ENCODE results near the gene CACNA1E. TPM values are rescaled to one million over a fixed set of nuclear protein-coding genes. Genes with fewer than 3 reads are reported as not detected.

Gene CACNA1E
- total RNA-seq, 3 donors from 2014 or later (not counting 1 experiment from before 2014, with no cell fraction given) = 0.40 TPM; not detected in 2

DNA sequence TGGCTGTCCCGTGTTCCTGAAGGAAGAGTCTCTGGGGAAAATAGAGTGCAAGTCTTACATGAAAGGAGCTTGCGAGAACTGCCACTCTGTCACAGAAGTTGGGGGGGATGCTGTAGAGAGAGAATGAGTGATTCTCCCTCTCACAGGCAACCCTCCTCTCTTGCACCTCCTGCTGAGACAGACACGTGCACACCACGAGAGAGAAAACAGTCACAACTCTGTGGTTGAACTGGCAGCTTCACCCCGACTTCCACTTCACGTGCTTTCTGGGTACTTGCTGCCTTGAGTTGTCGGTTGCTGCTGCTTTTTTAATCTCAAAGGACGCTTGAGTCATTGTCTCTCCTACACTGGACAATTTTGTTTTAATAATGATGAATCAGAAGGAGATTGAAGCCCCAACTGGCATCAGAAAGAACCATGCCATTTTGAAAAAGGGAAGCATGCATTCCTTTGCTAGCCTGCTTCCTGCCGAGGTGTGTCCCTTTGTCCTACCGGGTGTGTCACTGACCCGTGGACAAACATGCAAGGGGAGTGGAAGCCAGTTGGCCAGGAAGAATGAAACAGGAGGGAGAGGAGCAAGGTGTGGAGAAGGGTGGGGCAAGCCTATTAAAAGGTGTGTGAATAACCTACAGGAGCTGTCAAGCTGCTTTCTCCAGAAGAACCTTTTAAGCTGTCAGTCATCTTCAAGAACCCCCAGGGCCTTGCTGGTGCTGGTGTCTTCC, 164.2 kb downstream of the CACNA1E start:
- Mint-ChIP-seq H3K27ac (no peak overlapping the region), H3K4me3 (no peak overlapping the region), H3K9me3 (no peaks in the 10 kb centered on the region), H3K27me3 (ENCODE audit: low read depth in 2 of 2) (peaks cover 5 to 6% of the 10 kb centered on the region in 2 donors), H3K36me3 (no peaks in the 10 kb centered on the region), H3K4me1 (no peaks in the 10 kb centered on the region)
- Histone ChIP-seq H3K4me1 (ENCODE audit: control insufficient read depth, insufficient read depth, low read length) (no peaks in the 10 kb centered on the region), H3K4me3 (ENCODE audit: low read length) (no peak overlapping the region), H3K9me3 (ENCODE audit: control insufficient read depth, insufficient read depth, low read length) (no peaks in the 10 kb centered on the region), H3K27ac (ENCODE audit: low read length) (no peak overlapping the region), H3K36me3 (ENCODE audit: control insufficient read depth, insufficient read depth, low read length) (no peaks in the 10 kb centered on the region), H3K27me3 (ENCODE audit: control insufficient read depth, insufficient read depth, low read length) (no peaks in the 10 kb centered on the region)
- ATAC-seq (no peak), DNase-seq (no peak)
- 46% methylated on average over 11 of the region's 11 CpGs for WGBS (ENCODE audit: insufficient coverage)
- TF ChIP-seq, protein P1, sequence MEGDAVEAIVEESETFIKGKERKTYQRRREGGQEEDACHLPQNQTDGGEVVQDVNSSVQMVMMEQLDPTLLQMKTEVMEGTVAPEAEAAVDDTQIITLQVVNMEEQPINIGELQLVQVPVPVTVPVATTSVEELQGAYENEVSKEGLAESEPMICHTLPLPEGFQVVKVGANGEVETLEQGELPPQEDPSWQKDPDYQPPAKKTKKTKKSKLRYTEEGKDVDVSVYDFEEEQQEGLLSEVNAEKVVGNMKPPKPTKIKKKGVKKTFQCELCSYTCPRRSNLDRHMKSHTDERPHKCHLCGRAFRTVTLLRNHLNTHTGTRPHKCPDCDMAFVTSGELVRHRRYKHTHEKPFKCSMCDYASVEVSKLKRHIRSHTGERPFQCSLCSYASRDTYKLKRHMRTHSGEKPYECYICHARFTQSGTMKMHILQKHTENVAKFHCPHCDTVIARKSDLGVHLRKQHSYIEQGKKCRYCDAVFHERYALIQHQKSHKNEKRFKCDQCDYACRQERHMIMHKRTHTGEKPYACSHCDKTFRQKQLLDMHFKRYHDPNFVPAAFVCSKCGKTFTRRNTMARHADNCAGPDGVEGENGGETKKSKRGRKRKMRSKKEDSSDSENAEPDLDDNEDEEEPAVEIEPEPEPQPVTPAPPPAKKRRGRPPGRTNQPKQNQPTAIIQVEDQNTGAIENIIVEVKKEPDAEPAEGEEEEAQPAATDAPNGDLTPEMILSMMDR (IDR thresholded peaks at IDR 0.05) = no peak
- intact Hi-C loops (cut with micrococcal nuclease) = no loop called here

DNA sequence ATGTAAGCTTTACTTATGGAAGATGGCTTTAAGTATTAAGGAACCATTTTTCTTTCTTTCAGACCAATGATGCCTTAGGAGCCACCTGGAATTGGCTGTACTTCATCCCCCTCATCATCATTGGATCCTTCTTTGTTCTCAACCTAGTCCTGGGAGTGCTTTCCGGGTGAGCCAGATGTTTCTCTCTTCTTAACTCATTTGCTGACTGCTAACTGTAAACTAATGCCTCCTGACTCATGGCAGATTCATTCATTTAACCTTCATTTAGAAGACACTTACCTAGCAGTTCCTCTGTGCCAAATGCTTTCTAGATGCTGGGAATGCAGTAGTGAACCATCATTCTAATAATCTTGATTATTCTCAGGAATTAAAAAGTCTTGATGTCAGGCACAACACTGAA, 168.0 kb downstream of the CACNA1E start:
- no peaks in the 10 kb centered on the region for H3K4me1 Mint-ChIP-seq
- no peaks in the 10 kb centered on the region for H3K27me3 Mint-ChIP-seq (ENCODE audit: low read depth in 2 of 2)
- peaks cover 2 to 3% of the 10 kb centered on the region in 2 donors for H3K9me3 Mint-ChIP-seq
- Histone ChIP-seq H3K4me3 (ENCODE audit: low read length) (no peak overlapping the region), H3K27me3 (ENCODE audit: control insufficient read depth, insufficient read depth, low read length) (no peaks in the 10 kb centered on the region), H3K36me3 (ENCODE audit: control insufficient read depth, insufficient read depth, low read length) (no peaks in the 10 kb centered on the region), H3K4me1 (ENCODE audit: control insufficient read depth, insufficient read depth, low read length) (no peaks in the 10 kb centered on the region), H3K9me3 (ENCODE audit: control insufficient read depth, insufficient read depth, low read length) (no peaks in the 10 kb centered on the region), H3K27ac (ENCODE audit: low read length) (no peak overlapping the region)
- TF ChIP-seq, protein P1 (IDR thresholded peaks at IDR 0.05) = no peak
- H3K27ac Mint-ChIP-seq = no peak overlapping the region
- 79% methylated on average over 1 of the region's 1 CpG for WGBS (ENCODE audit: insufficient coverage)
- no peak overlapping the region for H3K4me3 Mint-ChIP-seq
- intact Hi-C loops (cut with micrococcal nuclease) = no loop called here
- no peaks in the 10 kb centered on the region for H3K36me3 Mint-ChIP-seq
- ATAC-seq (no peak), DNase-seq (no peak)

DNA sequence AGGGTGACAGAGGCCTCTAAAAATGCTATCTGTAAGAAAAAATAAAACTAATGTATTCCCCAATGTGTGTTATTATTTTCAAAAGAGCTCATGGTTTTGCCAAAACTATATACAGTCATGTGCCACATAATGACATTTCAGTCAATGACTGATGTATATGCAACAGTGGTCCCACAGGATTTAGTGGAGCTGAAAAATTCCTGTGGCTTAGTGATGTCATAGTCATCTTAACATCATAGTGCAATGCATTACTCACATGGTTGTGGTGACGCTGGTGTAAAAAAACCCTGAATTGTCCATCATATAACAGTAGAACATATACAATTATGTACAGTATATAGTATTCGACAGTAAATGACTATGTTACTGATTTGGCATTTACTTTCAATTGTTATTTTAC, 172.4 kb downstream of the CACNA1E start:
- Mint-ChIP-seq H3K27ac (no peak overlapping the region), H3K36me3 (no peaks in the 10 kb centered on the region), H3K27me3 (ENCODE audit: low read depth in 2 of 2) (peaks cover 0 to 5% of the 10 kb centered on the region in 2 donors), H3K4me3 (no peak overlapping the region), H3K9me3 (peaks cover 2 to 3% of the 10 kb centered on the region in 2 donors), H3K4me1 (no peaks in the 10 kb centered on the region)
- ATAC-seq (no peak), DNase-seq (no peak)
- TF ChIP-seq, protein P1 (IDR thresholded peaks at IDR 0.05) = no peak
- Histone ChIP-seq H3K9me3 (ENCODE audit: control insufficient read depth, insufficient read depth, low read length) (no peaks in the 10 kb centered on the region), H3K27me3 (ENCODE audit: control insufficient read depth, insufficient read depth, low read length) (no peaks in the 10 kb centered on the region), H3K4me3 (ENCODE audit: low read length) (no peak overlapping the region), H3K36me3 (ENCODE audit: control insufficient read depth, insufficient read depth, low read length) (no peaks in the 10 kb centered on the region), H3K27ac (ENCODE audit: low read length) (no peak overlapping the region), H3K4me1 (ENCODE audit: control insufficient read depth, insufficient read depth, low read length) (no peaks in the 10 kb centered on the region)
- intact Hi-C loops (cut with micrococcal nuclease) = no loop called here
- WGBS (ENCODE audit: insufficient coverage) = no CpG with 5 or more reads among the region's 2 CpGs

DNA sequence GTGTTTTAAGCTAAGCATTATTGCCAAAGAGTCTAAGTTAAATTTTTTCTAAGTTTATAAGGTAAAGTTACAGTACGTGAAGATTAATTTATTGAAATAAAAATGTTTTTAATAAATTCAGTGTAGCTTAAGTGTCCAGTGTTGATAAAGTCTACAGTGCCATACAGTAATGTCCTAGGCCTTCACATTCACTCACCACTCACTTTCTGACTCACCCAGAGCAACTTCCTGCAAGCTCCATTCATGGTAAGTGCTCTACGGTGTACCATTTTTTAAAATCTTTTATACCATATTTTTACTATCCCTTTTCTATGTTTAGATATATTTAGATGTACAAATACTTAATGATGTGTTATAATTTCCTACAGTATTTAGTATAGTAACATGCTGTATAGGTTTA, 173.2 kb downstream of the CACNA1E start:
- ATAC-seq (no peak), DNase-seq (no peak)
- H3K36me3 Mint-ChIP-seq = no peaks in the 10 kb centered on the region
- H3K4me3 Mint-ChIP-seq = no peak overlapping the region
- no peaks in the 10 kb centered on the region for H3K4me1 ChIP-seq (ENCODE audit: control insufficient read depth, insufficient read depth, low read length)
- no peaks in the 10 kb centered on the region for H3K9me3 ChIP-seq (ENCODE audit: control insufficient read depth, insufficient read depth, low read length)
- H3K27me3 Mint-ChIP-seq (ENCODE audit: low read depth in 2 of 2) = peaks cover 0 to 9% of the 10 kb centered on the region in 2 donors
- H3K9me3 Mint-ChIP-seq = peaks cover 2 to 3% of the 10 kb centered on the region in 2 donors
- no peaks in the 10 kb centered on the region for H3K4me1 Mint-ChIP-seq
- no peaks in the 10 kb centered on the region for H3K27me3 ChIP-seq (ENCODE audit: control insufficient read depth, insufficient read depth, low read length)
- intact Hi-C loops (cut with micrococcal nuclease) = no loop called here
- H3K36me3 ChIP-seq (ENCODE audit: control insufficient read depth, insufficient read depth, low read length) = no peaks in the 10 kb centered on the region
- H3K27ac ChIP-seq (ENCODE audit: low read length) = no peak overlapping the region
- TF ChIP-seq, protein P1 (IDR thresholded peaks at IDR 0.05) = no peak
- WGBS (ENCODE audit: insufficient coverage) = 83% methylated on average over 1 of the region's 2 CpGs
- H3K27ac Mint-ChIP-seq = no peak overlapping the region
- H3K4me3 ChIP-seq (ENCODE audit: low read length) = no peak overlapping the region

Data from natural killer cell (primary cell).